NCI-H2029 (cell line): Measurements from ENCODE around the gene CHI3L2.
A peak's percentile ranks its signal among the peaks of the same experiment; 100 is the strongest.
"Not testable (repeated sequence)": the region's sequence is repeated elsewhere in the genome, so short reads cannot be mapped to it uniquely, and the experiment has no call there.

Source experiments
- DNase-seq: peaks from one replicate; lab custom pipeline; 2025; lab: John Stamatoyannopoulos, UW

The CHI3L2 gene

GRCh38 chr1:111202366-111202706 lies 25.2 kb upstream of the CHI3L2 start:
- DNase-seq: no peak

- no peak for DNase-seq
Measured at GRCh38 chr1:111202707-111203623, 24.5 kb upstream of the CHI3L2 start.

GRCh38 chr1:111203681-111204200 lies 23.8 kb upstream of the CHI3L2 start:
- peak; percentile 56 for DNase-seq

GRCh38 chr1:111204201-111204982 lies 23.1 kb upstream of the CHI3L2 start:
- peak; percentile 14 for DNase-seq

- no peak for DNase-seq
Measured at GRCh38 chr1:111204983-111205713, 22.4 kb upstream of the CHI3L2 start.

GRCh38 chr1:111205714-111206050 lies 21.8 kb upstream of the CHI3L2 start:
- no peak for DNase-seq

GRCh38 chr1:111208921-111209320 lies 18.6 kb upstream of the CHI3L2 start:
- DNase-seq: no peak

- no peak for DNase-seq
Measured at GRCh38 chr1:111209622-111210021, 17.9 kb upstream of the CHI3L2 start.

- DNase-seq: no peak
Measured at GRCh38 chr1:111211921-111212320, 15.6 kb upstream of the CHI3L2 start.

GRCh38 chr1:111212634-111213335 lies 14.7 kb upstream of the CHI3L2 start:
- no peak for DNase-seq

- no peak for DNase-seq
Measured at GRCh38 chr1:111213412-111213811, 14.1 kb upstream of the CHI3L2 start.

GRCh38 chr1:111214074-111214801 lies 13.3 kb upstream of the CHI3L2 start:
- no peak for DNase-seq

GRCh38 chr1:111214884-111215283 lies 12.6 kb upstream of the CHI3L2 start:
- no peak for DNase-seq

- not testable (repeated sequence) for DNase-seq
Measured at GRCh38 chr1:111215285-111215684, 12.2 kb upstream of the CHI3L2 start.

GRCh38 chr1:111216751-111217150 lies 10.8 kb upstream of the CHI3L2 start:
- no peak for DNase-seq

GRCh38 chr1:111217183-111217910 lies 10.2 kb upstream of the CHI3L2 start:
- no peak for DNase-seq

- DNase-seq: no peak
Measured at GRCh38 chr1:111218701-111219556, 8.6 kb upstream of the CHI3L2 start.

GRCh38 chr1:111219557-111220286 lies 7.8 kb upstream of the CHI3L2 start:
- DNase-seq: no peak
